LHCN-M2 (cell line): ENCODE measurements around the gene MIPOL1. TPM values are rescaled to one million over a fixed set of nuclear protein-coding genes. Genes with fewer than 3 reads are reported as not detected.

Experiments
- DNase-seq: peaks from one replicate; pipeline ENCODE4 v3.0.0-alpha.2; 2012; ENCODE audit warnings: low read depth
- total RNA-seq: library from RNA; depleted of rRNA; stranded (reverse); fragments of >200 nt; gene quantifications from 2 replicates; pipeline ENCODE4 v1.2.3, GENCODE V29; 2014; rRNA removed

The MIPOL1 gene
- total RNA-seq, 1 experiment from 2014 or later: 9.9 TPM

DNA sequence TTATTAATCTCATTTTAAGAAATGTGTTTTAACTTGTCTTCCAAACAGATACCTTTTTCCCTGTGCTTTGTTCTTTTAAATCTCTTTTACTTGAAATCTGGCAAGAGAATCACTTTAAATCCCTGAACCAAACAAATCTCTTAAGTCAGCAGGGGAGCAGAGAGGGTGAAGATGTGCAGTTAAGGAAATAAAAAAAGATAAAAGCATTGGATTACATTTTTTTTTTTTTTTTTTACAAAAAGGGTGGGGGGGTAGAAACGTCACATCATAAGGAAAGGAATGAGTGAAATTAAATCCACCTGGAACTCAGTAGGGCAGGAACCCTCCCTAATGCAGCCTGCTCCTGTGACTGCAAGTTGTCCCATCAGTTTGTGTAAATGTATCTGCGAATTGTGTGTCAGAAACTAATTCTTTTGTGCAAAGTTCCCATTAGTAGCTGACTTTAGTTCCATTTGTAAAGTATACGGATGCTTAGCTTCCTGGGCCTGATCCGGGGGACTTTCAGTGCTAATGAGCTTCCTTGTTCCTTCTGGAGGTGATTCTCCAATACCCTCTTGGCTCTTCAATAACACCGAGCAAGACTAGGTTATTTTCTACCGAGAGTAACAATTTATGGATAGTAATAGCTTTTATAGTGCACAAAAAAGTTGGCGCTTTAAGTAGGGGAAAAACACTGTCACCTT is 399.2 kb downstream of the MIPOL1 start:
- DNase-seq: no peak

GRCh38 chr14:37597538-37597913 is 399.8 kb downstream of the MIPOL1 start:
- DNase-seq: peak; percentile 20

GRCh38 chr14:37597914-37598746 is 400.4 kb downstream of the MIPOL1 start:
- no peak for DNase-seq

GRCh38 chr14:37598747-37599506 is 401.2 kb downstream of the MIPOL1 start:
- no peak for DNase-seq

DNA sequence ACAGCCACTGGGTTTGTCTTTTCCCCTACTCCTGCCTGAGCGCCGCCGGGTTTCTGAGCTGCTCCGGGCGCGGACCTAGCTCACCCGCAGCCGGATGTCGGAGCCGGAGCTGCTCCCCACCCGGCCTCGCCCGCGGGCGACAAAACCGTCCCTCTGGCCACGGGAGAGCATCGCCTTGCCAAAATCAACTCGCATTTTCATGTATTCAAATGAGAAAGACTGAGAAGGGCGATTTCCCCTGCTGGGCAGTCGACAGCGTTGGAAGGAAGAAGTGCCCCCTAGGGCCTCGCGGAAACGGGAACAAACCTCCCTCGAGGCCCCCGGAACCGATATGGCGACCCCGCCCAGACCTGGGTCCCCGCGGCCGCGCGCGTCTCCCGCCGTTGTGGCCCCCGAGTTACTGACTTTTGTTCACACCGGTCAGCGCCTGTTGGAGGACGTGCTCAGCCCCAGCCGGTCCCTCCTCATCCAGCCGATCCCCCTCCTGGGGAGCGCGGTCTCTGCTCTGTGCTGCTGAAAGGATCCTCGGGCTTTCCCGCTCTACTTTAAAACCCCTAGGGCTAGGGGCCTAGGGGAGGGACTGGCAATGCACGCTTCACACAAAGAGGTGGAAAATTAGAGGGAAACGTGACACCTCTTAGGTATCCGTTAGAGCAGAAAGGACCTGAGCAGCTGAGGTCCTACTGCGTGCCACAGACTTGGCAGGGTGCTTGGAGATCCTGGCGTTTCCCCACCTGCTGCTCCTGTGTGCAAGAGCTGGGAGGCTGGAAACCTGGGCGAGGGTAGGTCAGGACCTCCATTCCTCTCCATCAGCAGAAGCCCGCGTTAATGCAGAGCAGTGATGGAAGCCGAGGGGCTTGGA is 402.0 kb downstream of the MIPOL1 start:
- no peak for DNase-seq

GRCh38 chr14:37600880-37601741 is 403.4 kb downstream of the MIPOL1 start:
- DNase-seq: no peak

GRCh38 chr14:37601865-37602264 is 404.1 kb downstream of the MIPOL1 start:
- no peak for DNase-seq

Other genes with a start within 250 kb of the MIPOL1 start
- gene SLC25A21, start 25.3 kb upstream of the MIPOL1 start, total RNA-seq: 0.19 and 0.57 TPM in 2 replicates